Heart left ventricle (tissue), 16 donors: ENCODE data around the gene KCTD12. TPM values are rescaled to one million over a fixed set of nuclear protein-coding genes. Genes with fewer than 3 reads are reported as not detected.

Source experiments
- ATAC-seq, 4 donors: fragments of 200-7000 bp; cut with Tn5 transposase; one replicate each; pipeline ENCODE4 v1.9.1; 2020 to 2022; ENCODE audit warnings: moderate library complexity in 4 of 4, mild to moderate bottlenecking in 3 of 4, moderate number of reproducible peaks in 1 of 4
- DNase-seq, 5 donors: peaks; one replicate each; pipeline ENCODE4 v3.0.0-alpha.2; 2020
- H3K27ac ChIP-seq, 12 donors: fragments of 200-600 bp; sonication (generic) in 4 of 12; one replicate each; pipeline versions ENCODE4 v1.5.0 to v1.8.0; 2016 to 2022; ENCODE audit warnings: mild to moderate bottlenecking in 2 of 12
- H3K27me3 ChIP-seq, 9 donors: fragments of 200-600 bp; sonication (generic) in 2 of 9; one replicate each; pipeline versions ENCODE4 v1.5.1 to v1.8.0; 2016 to 2022; ENCODE audit warnings: mild to moderate bottlenecking in 3 of 9
- H3K36me3 ChIP-seq, 9 donors: fragments of 200-600 bp; sonication (generic) in 2 of 9; one replicate each; pipeline versions ENCODE4 v1.5.0 to v1.8.0; 2018 to 2022; ENCODE audit warnings: mild to moderate bottlenecking in 2 of 9
- H3K4me1 ChIP-seq, 12 donors: fragments of 200-600 bp; sonication (generic) in 4 of 12; one replicate each; pipeline versions ENCODE4 v1.5.0 to v1.8.0; 2016 to 2022; ENCODE audit warnings: mild to moderate bottlenecking in 3 of 12
- H3K4me3 ChIP-seq, 12 donors: fragments of 200-600 bp; sonication (generic) in 4 of 12; one replicate each; pipeline versions ENCODE4 v1.5.0 to v1.8.0; 2017 to 2022; ENCODE audit warnings: mild to moderate bottlenecking in 9 of 12, moderate library complexity in 4 of 12
- H3K9me3 ChIP-seq, 12 donors: fragments of 200-600 bp; sonication (generic) in 4 of 12; one replicate each; pipeline versions ENCODE4 v1.5.0 to v1.8.0; 2016 to 2022; ENCODE audit warnings: mild to moderate bottlenecking in 1 of 12
- CTCF ChIP-seq, 12 donors: fragments of 200-600 bp; sonication (generic) in 4 of 12; IDR thresholded peaks; one replicate each; pipeline versions ENCODE4 v1.5.0 to v1.8.0; 2018 to 2022; ENCODE audit warnings: antibody characterized with exemption in 12 of 12, mild to moderate bottlenecking in 5 of 12
- POLR2A ChIP-seq, 2 donors: fragments of 450-650 bp; IDR thresholded peaks; one replicate each; pipeline ENCODE4 v1.6.1; 2017; ENCODE audit warnings: antibody characterized with exemption in 2 of 2, mild to moderate bottlenecking in 2 of 2, moderate library complexity in 2 of 2
- WGBS, 4 donors: extraction: QIAGEN DNeasy Blood & Tissue Kit in 2 of 4; methylation state at CpG; one replicate each; pipeline versions ENCODE4 v1.1.5 to v1.1.7; 2013 to 2018; 5-methylcytosine and 5-hydroxymethylcytosine counted together
- intact Hi-C, 10 donors: fragments of 100-400 bp; cut with DNase I; formaldehyde crosslinking; loops; one replicate each; pipeline versions ENCODE4 v1.11.1 to v1.14.2; 2022
- polyA plus RNA-seq, 2 donors: library from polyadenylated mRNA; stranded (reverse); fragments of 200-250 nt; gene quantifications; one replicate each; pipeline ENCODE4 v1.2.3, GENCODE V29; 2013
- total RNA-seq, 9 donors: library from RNA; depleted of rRNA in 2 of 9; stranded (reverse); fragments of >200 nt in 2 of 9; fragmentation: NEBNext Ultra II Directional in 3 of 9; extraction: Animal tissue kit (Norgen Biotek cat#: 25700) in 3 of 9; gene quantifications; one replicate each; pipeline versions ENCODE4 v1.1.0 to v1.2.4, GENCODE V29; 2016 to 2023
- donor health status: ischemic (EF 13 %, LVEDD 7.1; RV severe dilation, severe dysfunction).
- donor health status: healthy with polysubstance abuse.
- donor health status: DM: no; HTN: yes; CAD: no.
- donor health status: DM: no; HTN: no; CAD: no.
- donor health status: ischemic (EF 25% LVEDD 6.9; RV normal size, moderate dysfunction).
- donor health status: ischemic (EF 25% LVEDD 5.7; RV mildly dilated, moderate dysfunction).
- donor health status: healthy.
- donor health status: DM: yes; HTN: yes; CAD: no.
- donor health status: ischemic (EF 35%, LVEDD 5.7; RV mildly dilated, moderate dysfunction).
- donor health status: nonischemic (EF 11% LVEDD 7.7; RV severe dilation, severe dysfunction).
- donor health status: DM: yes; HTN: yes; CAD: no.
- donor health status: PGD.
- donor health status: ischemic (EF 29% LVEDD 5.4; RV normal size, mild dysfunction).
- donor health status: nonischemic (EF 23%, LVEDD 6.1; RV moderate dilation, normal function).

Gene KCTD12
- total and polyA plus RNA-seq, 11 donors = 10.1 to 84.4 (median 34.7) TPM

- intact Hi-C loops = loop anchor here (5.0 to 10.0 kb wide), 8 partner anchors 61 to 664 kb away; partner anchors contain the start of gene CLN5 (in 1 of the 10)
- no peaks in the 10 kb centered on the region for H3K36me3 ChIP-seq
- H3K27me3 ChIP-seq = no peaks in the 10 kb centered on the region
- no peak for TF ChIP-seq POLR2A (IDR thresholded peaks at IDR 0.05)
- no peak for TF ChIP-seq CTCF (IDR thresholded peaks at IDR 0.05)
- H3K27ac ChIP-seq = no peak overlapping the region
- peaks cover 0 to 25% (median 11%) of the 10 kb centered on the region in 12 donors for H3K4me1 ChIP-seq
- no peaks in the 10 kb centered on the region for H3K9me3 ChIP-seq
- 95 to 100% (median 97%) methylated on average over 1 of the region's 1 CpG for WGBS, 4 donors
- no peak overlapping the region for H3K4me3 ChIP-seq
- ATAC-seq (no peak), DNase-seq (no peak)
These were observed 2.2 kb upstream of the KCTD12 start for GRCh38 chr13:76888421-76888820.

- WGBS, 4 donors = 4 to 17% (median 9%) methylated on average over 20 of the region's 20 CpGs
- ATAC-seq = no peak
- peaks cover 0 to 28% (median 12%) of the 10 kb centered on the region in 12 donors for H3K4me1 ChIP-seq
These were observed 915 bp upstream of the KCTD12 start for GRCh38 chr13:76887076-76887563.

GRCh38 chr13:76886005-76886291 lies 257 bp downstream of the KCTD12 start:
- Histone ChIP-seq H3K4me3 (peak overlapping the region; percentile 62 to 96 (median 76)), H3K4me1 (peaks cover 0 to 38% (median 13%) of the 10 kb centered on the region in 12 donors), H3K27me3 (no peaks in the 10 kb centered on the region), H3K9me3 (no peaks in the 10 kb centered on the region), H3K27ac (peak overlapping the region; percentile 81 to 97 (median 92)), H3K36me3 (no peaks in the 10 kb centered on the region)
- no peak for TF ChIP-seq POLR2A (IDR thresholded peaks at IDR 0.05)
- TF ChIP-seq CTCF (IDR thresholded peaks at IDR 0.05) = no peak
- DNase-seq = no peak
- ATAC-seq = no peak
- intact Hi-C loops = loop anchor here (1.0 to 10.0 kb wide), 9 partner anchors 59 to 661 kb away; partner anchors contain the start of gene CLN5 (in 1 of the 10)
- 0 to 1% methylated on average over 37 of the region's 37 CpGs; no CpG with 5 or more reads in 2 of the 4 donors for WGBS, 4 donors

More at GRCh38 chr13:76887076-76887563, 915 bp upstream of the KCTD12 start:
- no peak for TF ChIP-seq CTCF (IDR thresholded peaks at IDR 0.05)
- TF ChIP-seq POLR2A (IDR thresholded peaks at IDR 0.05) = no peak
- no peaks in the 10 kb centered on the region for H3K27me3 ChIP-seq
- peak in 3 of 5 donors; percentile 18 to 38 (median 32) for DNase-seq
- no peaks in the 10 kb centered on the region for H3K9me3 ChIP-seq
- peak overlapping the region; percentile 81 to 97 (median 92) for H3K27ac ChIP-seq
- intact Hi-C loops = loop anchor here (5.0 to 10.0 kb wide), 8 partner anchors 60 to 662 kb away; partner anchors contain the start of gene CLN5 (in 1 of the 10)
- H3K4me3 ChIP-seq = peak overlapping the region; percentile 62 to 96 (median 76)
- no peaks in the 10 kb centered on the region for H3K36me3 ChIP-seq

GRCh38 chr13:76885203-76886004 lies 801 bp downstream of the KCTD12 start:
- TF ChIP-seq CTCF (IDR thresholded peaks at IDR 0.05) = peak in 11 of 12 donors; percentile 3 to 60 (median 36)
- TF ChIP-seq POLR2A (IDR thresholded peaks at IDR 0.05) = no peak
- WGBS, 4 donors = 0 to 1% (median 0%) methylated on average over 31 to 94 of the region's 94 CpGs
- peak overlapping the region; percentile 81 to 97 (median 92) for H3K27ac ChIP-seq
- no peaks in the 10 kb centered on the region for H3K9me3 ChIP-seq
- H3K4me1 ChIP-seq = peaks cover 0 to 43% (median 17%) of the 10 kb centered on the region in 12 donors
- peak; percentile 36 to 60 (median 56) for ATAC-seq
- no peaks in the 10 kb centered on the region for H3K36me3 ChIP-seq
- H3K27me3 ChIP-seq = no peaks in the 10 kb centered on the region
- DNase-seq = peak; percentile 74 to 86 (median 80)
- H3K4me3 ChIP-seq = peak overlapping the region; percentile 62 to 96 (median 76)
- intact Hi-C loops = loop anchor here (1.0 to 10.0 kb wide), 10 partner anchors 58 to 661 kb away; partner anchors contain the start of gene CLN5 (in 1 of the 10)
